ENCODE data around the gene PMF1. TPM values are rescaled to one million over a fixed set of nuclear protein-coding genes. Genes with fewer than 3 reads are reported as not detected.

The PMF1 gene
- total and polyA plus RNA-seq, 2 donors (not counting 3 experiments of a cell fraction or from before 2014, with no cell fraction given): 58.4 to 134 TPM

- TF ChIP-seq EZH2 (IDR thresholded peaks at IDR 0.05; ENCODE audit: borderline replicate concordance, low read depth, low read length, severe bottlenecking) (no peak), POLR2AphosphoS5 (IDR thresholded peaks at IDR 0.05; ENCODE audit: insufficient read depth, low read depth, low read length) (no peak), JUN (IDR thresholded peaks at IDR 0.05; ENCODE audit: borderline replicate concordance, insufficient read depth, insufficient read length, low read depth) (no peak), FOS (IDR thresholded peaks at IDR 0.05; ENCODE audit: borderline replicate concordance, insufficient read depth, low read length) (no peak), POLR2A (IDR thresholded peaks at IDR 0.05; ENCODE audit: low read depth, low read length) (no peak), MYC (IDR thresholded peaks at IDR 0.05; ENCODE audit: low read depth, low read length) (no peak), MAX (IDR thresholded peaks at IDR 0.05; ENCODE audit: insufficient read depth, insufficient read length) (no peak), GATA2 (IDR thresholded peaks at IDR 0.05; ENCODE audit: insufficient read depth, insufficient read length, low read depth, low read length) (no peak), CTCF (IDR thresholded peaks at IDR 0.05; ENCODE audit: extremely low read depth in 1 of 2, insufficient read depth in 1 of 2, low read depth in 1 of 2, low read length in 2 of 2) (no peak)
- dilution Hi-C loops (cut with MboI; ENCODE audit: extremely low pct_ligation_motif_present, low sequenced_read_pairs) (no loop called here), intact Hi-C loops (cut with micrococcal nuclease) (no loop called here)
- DNase-seq (ENCODE audit: low read depth, low spot score): no peak
- Histone ChIP-seq H3K9me1 (replicated peaks; ENCODE audit: control insufficient read depth, extremely low read depth, insufficient read depth, low read length) (no peaks in the 10 kb centered on the region), H3K79me2 (ENCODE audit: control insufficient read depth, insufficient read depth, low read length) (no peaks in the 10 kb centered on the region), H3K9ac (replicated peaks; ENCODE audit: extremely low read depth, insufficient read depth, low read length) (no peak overlapping the region), H3K36me3 (ENCODE audit: control insufficient read depth in 2 of 2, extremely low read depth in 1 of 2, insufficient read depth in 2 of 2, low read length in 2 of 2) (peaks cover 21 to 82% of the 10 kb centered on the region in 2 experiments), H2AFZ (ENCODE audit: low read depth, low read length) (no peak overlapping the region), H3K4me2 (ENCODE audit: insufficient read depth, low read length) (no peak overlapping the region), H3K27me3 (ENCODE audit: control insufficient read depth in 2 of 2, insufficient read depth in 2 of 2, low read length in 2 of 2) (no peaks in the 10 kb centered on the region), H3K4me3 (replicated peaks in 1 of 3; ENCODE audit: insufficient read depth in 1 of 3, low read depth in 1 of 3, low read length in 3 of 3) (no peak overlapping the region), H4K20me1 (replicated peaks; ENCODE audit: control insufficient read depth, extremely low read depth, insufficient read depth, low read length) (no peaks in the 10 kb centered on the region), H3K4me1 (ENCODE audit: control insufficient read depth, extremely low read depth, insufficient read depth, low read length) (no peaks in the 10 kb centered on the region), H3K27ac (ENCODE audit: insufficient read depth, low read depth, low read length) (no peak overlapping the region), H3K9me3 (replicated peaks; ENCODE audit: control insufficient read depth, insufficient read depth, low read length) (no peaks in the 10 kb centered on the region)
- BruUV-seq (replicated peaks): no TSS peak
- FAIRE-seq: no peak
- POLR2A ChIA-PET: no interaction called here
- CTCF ChIA-PET: no interaction called here
Observed at GRCh38 chr1:156263288-156263655, 50.5 kb downstream of the PMF1 start.

Data from endothelial cell of umbilical vein (primary cell).